Activated CD4-positive, alpha-beta T cell treated with anti-CD3 and anti-CD28 coated beads for 1 hour (primary cell): ENCODE measurements around the gene ZFYVE1.
"Not testable (repeated sequence)": the region's sequence is repeated elsewhere in the genome, so short reads cannot be mapped to it uniquely, and the experiment has no call there.

Experiments used
- DNase-seq: peaks from one replicate; pipeline ENCODE4 v3.0.0-alpha.2; 2020

ZFYVE1 gene

GRCh38 chr14:72999316-72999715, 27.6 kb downstream of the ZFYVE1 start:
- no peak for DNase-seq

- DNase-seq: no peak
These were observed 28.5 kb downstream of the ZFYVE1 start for GRCh38 chr14:72998252-72998903.

GRCh38 chr14:72996916-72997315, 30.0 kb downstream of the ZFYVE1 start:
- no peak for DNase-seq

DNA sequence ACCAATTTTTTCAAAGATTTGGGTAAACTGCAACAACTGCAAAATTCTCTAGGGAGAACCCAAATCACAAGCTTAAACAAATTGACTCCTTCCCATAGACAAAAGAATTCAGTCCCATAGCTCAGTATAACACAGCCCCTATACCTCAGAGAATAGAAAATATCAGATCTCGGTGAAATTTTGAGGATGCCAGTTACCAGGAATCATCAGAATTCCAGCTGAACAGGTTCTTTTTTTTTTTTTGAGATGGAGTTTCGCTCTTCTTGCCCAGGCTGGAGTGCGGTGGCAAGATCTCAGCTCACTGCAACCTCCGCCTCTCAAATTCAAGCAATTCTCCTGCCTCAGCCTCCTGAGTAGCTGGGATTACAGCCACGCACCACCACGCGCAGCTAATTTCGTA, 36.7 kb downstream of the ZFYVE1 start:
- DNase-seq: no peak

GRCh38 chr14:72986857-72987256, 40.0 kb downstream of the ZFYVE1 start:
- DNase-seq: no peak

GRCh38 chr14:72986214-72986613, 40.7 kb downstream of the ZFYVE1 start:
- no peak for DNase-seq

DNA sequence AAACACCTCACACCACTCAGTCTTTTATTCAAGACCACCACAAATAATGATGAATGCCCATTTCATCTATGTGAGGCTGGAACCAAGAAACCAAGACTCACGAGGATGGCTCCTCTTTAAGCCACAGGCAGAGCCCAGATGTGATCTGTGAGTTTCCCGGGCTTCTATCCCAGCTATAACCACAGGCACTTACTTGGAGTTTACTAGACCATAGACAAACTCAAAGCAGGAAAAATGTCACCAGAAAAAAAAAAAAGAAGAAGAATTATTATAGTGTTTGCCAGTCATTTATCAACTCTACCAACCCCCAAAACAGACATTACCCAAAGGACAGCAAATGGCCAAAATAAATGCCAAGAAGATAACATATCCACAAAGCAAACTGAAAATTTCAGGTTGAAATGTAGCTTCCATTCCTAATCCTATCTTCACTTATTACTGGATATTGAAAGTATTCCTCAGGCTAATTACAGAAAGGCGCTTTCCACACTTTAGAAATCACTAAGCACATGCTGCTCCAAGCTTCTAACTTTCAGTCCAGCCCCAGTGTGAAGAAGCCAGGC, 44.7 kb downstream of the ZFYVE1 start:
- no peak for DNase-seq

DNA sequence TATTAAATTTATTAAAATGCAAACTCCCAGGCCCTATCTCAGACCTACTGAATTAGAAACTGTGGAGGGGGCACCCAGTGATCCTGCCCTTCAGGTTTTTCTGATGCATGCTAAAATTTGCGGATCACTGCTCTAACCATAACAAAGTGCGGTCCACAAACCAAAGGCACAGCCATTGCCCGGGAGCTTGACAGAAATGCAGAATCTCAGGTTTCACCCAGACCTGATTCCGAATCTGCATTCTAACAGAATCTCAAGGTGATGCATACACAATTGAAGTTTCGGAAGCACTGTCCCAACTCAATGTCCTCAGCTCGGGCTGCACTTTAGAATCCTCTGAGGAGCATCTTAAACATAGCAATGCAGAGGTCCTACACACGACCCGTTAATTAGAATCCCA, 46.0 kb downstream of the ZFYVE1 start:
- no peak for DNase-seq

DNA sequence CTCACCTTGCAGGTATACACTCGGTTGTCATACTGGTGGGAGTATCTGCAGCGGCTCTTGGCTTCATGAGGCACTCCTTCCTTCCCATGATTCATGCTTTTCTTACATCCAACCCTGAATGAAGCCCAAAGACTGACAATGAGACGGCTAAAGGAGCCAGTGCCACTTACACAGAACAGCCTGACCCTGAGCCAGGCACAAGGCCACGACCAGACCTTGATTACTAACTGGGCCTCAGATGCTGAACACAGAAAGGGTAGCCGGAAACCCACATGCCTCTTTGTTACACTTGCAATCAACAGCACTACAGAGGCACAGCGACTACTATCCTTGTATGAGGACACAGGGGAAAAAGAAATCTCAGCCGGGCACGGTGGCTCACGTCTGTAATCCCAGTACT, 48.0 kb downstream of the ZFYVE1 start:
- no peak for DNase-seq

- DNase-seq: no peak
These were observed 51.1 kb downstream of the ZFYVE1 start for GRCh38 chr14:72975770-72976169.

DNA sequence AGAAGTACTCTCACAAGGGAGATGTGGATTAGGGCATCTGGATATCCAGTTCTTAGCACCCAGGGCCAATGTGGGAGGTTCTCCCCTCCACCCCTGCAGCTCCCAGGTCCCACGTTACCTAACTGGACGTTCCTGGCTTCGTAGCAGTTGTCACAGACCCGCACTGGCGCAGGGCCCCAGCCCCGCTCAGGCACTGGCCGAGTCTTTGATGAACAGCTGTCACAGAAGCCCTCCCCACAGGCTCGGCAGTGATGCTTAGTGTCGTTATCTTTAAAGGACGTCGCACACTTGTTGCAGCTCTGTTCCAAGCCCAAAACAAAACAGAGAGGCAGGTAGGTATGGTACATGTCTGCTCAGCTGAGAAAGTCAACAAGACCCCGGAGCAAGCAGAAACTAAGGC, 52.2 kb downstream of the ZFYVE1 start:
- DNase-seq: no peak

DNA sequence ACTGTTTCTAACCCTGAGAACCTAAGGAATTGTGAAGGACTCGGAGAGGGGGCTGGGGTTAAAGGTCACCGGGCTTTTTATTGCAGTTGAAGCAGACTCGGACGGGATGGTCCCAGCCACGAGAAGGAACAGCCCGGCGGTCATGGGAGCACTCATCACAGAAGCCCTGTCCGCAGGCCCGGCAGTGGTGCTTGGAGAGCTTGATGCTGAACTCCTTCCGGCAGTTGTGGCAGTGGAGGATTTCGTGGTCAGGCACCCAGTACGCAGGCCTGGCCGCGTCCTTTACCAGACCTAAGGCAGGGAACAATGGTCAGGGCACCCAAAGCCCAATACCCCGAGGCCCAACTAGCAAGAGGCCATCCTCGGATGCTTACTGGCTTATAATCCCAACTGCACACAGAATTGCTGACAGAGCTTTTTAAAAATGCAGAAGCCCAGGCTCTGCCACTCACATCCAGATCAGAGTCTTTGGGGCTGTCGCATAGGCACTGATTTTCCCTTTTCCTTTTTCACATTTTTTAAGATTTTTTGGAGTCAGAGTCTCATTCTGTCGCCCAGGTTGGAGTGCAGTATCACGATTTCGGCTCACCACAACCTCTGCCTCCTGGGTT, 56.0 kb downstream of the ZFYVE1 start:
- no peak for DNase-seq

DNA sequence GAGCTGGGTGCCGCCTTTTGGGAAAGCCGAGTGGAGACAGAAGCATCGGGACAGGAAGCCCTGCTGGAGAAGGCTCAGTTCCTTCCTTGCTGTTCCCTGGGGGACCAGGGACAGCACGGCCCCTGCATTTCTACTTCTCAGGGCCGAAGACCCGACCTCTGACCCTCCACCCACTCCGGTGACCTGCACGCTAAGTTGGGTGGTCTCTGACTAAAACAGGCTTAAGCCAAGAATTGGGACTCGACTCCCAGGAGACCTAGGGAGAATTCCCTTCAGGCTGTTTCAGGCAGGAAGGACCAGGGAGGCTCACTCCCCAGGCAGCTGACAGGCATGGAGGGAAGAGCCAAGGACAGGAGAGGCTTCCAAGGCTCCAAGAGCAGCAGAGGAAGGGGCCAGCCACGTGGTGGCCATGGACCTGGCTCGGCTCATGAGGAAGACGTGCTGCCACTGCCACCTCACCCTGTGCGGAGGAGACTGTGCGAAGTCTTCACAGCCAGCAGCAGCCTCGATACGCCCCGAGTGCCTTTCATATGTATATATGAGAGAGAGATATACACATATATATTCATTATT, 56.8 kb downstream of the ZFYVE1 start:
- no peak for DNase-seq

DNA sequence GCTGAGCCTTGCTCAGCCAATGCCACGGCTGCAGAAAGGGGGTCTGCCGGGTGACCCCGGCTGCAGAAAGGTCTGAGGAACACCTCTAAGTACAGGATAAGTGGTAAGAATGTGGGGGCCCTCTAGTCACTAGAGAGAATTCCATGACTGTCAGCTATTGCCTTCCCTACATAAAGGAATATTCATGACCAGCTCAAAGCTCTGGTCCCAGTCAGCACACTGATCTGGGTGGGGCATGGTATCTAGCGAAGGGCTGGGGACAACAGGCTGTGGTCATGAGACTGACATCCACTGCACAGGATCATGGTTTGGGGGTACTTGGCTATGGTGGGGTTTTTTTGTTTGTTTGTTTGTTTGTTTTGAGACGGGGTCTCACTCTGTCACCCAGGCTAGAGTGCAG, 58.6 kb downstream of the ZFYVE1 start:
- no peak for DNase-seq

DNA sequence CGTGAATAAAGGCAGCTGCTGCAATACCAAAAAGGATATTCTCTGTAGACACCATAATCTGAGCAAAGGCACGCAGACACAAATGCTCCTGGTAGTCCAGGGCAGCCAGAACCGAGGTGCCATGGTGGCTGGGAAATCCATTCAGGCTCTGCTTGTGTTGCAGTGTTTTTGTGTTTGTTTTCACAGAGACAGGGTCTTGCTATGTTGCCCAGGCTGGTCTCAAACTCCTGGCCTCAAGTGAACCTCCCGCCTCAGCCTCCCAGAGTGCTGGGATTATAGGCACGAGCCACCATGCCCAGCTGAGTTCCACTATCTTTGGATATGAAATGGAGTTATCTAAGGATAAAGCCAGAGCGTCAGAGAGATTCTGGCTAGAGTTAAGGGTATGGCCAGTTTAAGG, 60.9 kb downstream of the ZFYVE1 start:
- DNase-seq: no peak

DNA sequence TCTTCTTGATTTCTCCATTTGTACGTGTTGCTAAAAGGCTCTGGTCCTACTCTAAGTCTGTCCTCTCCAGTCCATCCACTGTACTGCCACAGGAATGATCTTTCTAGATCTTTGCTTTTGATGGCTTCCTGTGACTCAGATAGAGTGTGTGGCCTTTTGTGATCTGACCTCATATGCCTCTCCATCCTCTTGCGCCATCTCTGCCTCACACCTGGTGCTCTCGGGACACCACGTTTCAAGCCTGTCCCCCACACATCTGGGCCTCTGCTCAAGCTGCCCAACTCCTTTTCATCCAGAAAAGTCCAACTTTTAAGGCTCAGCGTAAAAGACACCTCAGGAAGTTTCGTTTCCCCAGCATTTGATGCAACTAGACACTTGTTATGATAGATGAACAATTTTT, 61.7 kb downstream of the ZFYVE1 start:
- no peak for DNase-seq

DNA sequence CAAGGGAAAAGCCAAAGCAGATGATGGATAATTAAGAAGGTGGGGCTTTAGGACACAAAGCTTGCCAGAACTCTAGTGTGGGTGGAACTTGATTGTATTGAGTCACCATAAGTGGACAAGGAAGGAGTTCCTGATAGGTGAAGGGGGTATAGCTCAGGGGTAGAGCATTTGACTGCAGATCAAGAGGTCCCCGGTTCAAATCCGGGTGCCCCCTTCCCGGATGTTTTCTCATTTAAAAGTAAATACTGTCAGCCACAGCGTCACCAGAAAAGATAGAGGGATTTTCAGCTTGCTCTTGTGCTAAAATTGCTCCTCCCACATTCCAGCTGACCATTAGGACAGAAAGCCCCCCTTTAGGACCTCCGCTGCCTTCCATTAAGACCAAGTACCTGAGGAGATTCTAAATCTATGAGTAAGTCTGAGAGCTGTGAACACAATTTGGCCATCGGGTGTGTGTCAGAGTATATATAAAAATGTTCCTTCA, 64.0 kb downstream of the ZFYVE1 start:
- DNase-seq: no peak

- not testable (repeated sequence) for DNase-seq
These were observed 64.6 kb downstream of the ZFYVE1 start for GRCh38 chr14:72962336-72962754.

DNA sequence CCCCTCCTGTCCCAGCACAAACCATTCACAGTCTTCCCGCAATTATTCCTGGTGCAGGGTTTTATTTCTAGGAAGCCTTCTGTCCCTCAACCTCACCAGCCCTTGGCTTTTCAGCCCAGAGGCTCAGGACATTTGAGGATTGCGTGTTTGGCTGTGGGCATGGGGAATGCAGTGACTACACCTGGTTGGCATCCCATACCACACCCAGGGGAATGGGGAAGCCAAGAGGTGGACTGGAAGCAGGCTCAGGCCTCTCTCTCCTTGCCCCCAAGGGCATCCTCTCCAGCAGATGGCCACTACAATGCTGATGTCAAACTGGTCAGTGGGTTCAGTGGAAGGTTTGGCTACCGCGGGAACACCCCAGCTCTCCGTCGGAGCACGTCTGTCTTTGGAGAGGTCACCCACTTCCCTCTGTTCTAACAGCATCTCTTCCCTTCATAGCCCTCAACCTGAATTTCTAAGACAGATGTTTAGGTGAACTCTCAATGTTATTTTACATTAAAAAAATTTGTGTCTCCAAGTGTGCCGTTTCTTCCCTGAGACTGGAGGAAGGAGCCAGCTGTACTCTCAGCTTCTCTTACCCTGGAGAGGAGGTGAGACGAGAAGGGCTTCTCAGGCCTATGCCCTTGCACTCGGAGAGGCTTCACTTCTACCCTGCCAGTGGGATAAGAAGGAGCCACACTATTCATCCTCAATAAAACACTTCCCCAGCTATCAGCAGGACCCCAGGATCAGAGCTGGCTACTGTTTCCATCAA, 65.1 kb downstream of the ZFYVE1 start:
- DNase-seq: no peak

- DNase-seq: not testable (repeated sequence)
These were observed 65.9 kb downstream of the ZFYVE1 start for GRCh38 chr14:72961016-72961415.

DNA sequence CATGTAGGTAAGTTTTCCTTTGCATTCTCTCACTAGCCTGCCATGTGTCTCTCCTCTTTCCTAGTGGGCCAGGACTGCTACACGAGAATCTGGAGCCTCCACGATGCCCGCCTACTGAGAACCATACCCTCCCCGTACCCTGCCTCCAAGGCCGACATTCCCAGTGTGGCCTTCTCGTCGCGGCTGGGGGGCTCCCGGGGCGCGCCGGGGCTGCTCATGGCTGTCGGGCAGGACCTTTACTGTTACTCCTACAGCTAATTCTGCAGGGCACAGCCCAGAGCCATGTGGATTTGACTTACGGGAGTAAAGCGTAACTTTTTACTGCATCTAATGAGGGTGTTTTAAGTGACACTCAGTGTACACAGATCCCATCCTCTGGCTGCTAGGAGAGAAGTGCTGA, 68.4 kb downstream of the ZFYVE1 start:
- no peak for DNase-seq

DNA sequence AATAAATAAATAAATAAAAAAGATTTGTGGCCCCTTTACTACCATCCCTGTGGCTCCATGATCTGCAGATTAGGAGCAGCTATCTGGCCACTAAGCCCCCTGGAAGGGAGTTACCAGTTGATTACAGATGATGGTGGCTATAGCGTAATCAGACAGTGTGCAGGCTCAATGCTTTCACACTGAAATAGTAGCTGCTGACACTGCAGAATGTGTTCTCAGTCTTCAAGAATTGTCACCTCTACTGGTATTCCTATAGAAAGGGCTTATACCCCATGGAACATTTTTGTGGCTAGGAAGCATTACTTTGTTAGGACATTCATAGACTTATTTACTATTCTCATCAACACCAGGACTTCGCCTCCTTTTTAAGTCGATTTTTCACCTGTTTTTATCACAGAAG, 69.7 kb downstream of the ZFYVE1 start:
- DNase-seq: no peak

- DNase-seq: not testable (repeated sequence)
These were observed 70.2 kb downstream of the ZFYVE1 start for GRCh38 chr14:72956741-72957140.
